Stimulated activated CD4-positive, alpha-beta T cell treated with anti-CD3 and anti-CD28 coated beads, Interleukin-12 subunit alpha, Interleukin-12 subunit beta, amount 100 ng/mL, for 48 hours (primary cell): Measurements from ENCODE around the gene C16orf46.

Source experiments
- DNase-seq, 3 donors: peaks; one replicate each; pipeline ENCODE4 v3.0.0-alpha.2; 2020; ENCODE audit warnings: low read depth in 2 of 3, low spot score in 1 of 3

C16orf46 gene

GRCh38 chr16:81026429-81026828 is 50.6 kb downstream of the C16orf46 start:
- DNase-seq: no peak

GRCh38 chr16:81018496-81018895 is 58.5 kb downstream of the C16orf46 start:
- no peak for DNase-seq

- DNase-seq: no peak
Observed at GRCh38 chr16:81014672-81015071, 62.4 kb downstream of the C16orf46 start.

GRCh38 chr16:81012974-81013373 is 64.1 kb downstream of the C16orf46 start:
- DNase-seq: no peak
